Right lobe of liver (tissue), 4 donors: Measurements from ENCODE around the gene FGF11.

Source experiments
- POLR2A ChIP-seq: fragments of 450-650 bp; IDR thresholded peaks from one replicate; pipeline ENCODE4 v1.6.1; 2017; ENCODE audit warnings: antibody characterized with exemption, mild to moderate bottlenecking
- TF ChIP-seq, protein P1 (sequence below), 4 donors: fragments of 200-600 bp in 3 of 4; fragments of 450-650 bp in 1 of 4; IDR thresholded peaks; one replicate each; pipeline versions ENCODE4 v1.5.1 to v1.8.0; 2016 to 2022; ENCODE audit warnings: antibody characterized with exemption in 4 of 4, mild to moderate bottlenecking in 2 of 4
- donor health status: DM: no; HTN: no; CAD: no.
- donor health status: DM: no; HTN: no; CAD: no.
- donor health status: DM: no; HTN: yes; CAD: no.

DNA sequence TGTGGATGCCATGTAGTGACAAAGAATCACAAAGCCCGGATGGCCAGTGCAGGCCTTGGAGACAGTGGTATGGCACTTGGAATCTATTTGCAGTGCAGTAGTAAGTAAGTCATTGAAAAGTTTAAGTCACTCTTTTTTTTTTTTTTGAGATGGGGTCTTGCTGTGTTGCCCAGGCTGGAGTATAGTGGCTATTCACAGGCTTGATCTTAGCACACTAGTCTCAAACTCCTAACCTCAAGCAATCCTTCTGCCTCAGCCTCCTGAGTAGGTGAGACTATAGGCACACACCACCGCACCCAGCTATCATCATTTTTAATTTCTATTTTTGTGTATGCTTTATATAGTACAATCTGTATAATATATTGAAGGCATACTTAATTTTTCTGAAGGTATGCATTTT is 40.7 kb upstream of the FGF11 start:
- TF ChIP-seq, protein P1, sequence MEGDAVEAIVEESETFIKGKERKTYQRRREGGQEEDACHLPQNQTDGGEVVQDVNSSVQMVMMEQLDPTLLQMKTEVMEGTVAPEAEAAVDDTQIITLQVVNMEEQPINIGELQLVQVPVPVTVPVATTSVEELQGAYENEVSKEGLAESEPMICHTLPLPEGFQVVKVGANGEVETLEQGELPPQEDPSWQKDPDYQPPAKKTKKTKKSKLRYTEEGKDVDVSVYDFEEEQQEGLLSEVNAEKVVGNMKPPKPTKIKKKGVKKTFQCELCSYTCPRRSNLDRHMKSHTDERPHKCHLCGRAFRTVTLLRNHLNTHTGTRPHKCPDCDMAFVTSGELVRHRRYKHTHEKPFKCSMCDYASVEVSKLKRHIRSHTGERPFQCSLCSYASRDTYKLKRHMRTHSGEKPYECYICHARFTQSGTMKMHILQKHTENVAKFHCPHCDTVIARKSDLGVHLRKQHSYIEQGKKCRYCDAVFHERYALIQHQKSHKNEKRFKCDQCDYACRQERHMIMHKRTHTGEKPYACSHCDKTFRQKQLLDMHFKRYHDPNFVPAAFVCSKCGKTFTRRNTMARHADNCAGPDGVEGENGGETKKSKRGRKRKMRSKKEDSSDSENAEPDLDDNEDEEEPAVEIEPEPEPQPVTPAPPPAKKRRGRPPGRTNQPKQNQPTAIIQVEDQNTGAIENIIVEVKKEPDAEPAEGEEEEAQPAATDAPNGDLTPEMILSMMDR (IDR thresholded peaks at IDR 0.05) = no peak
- no peak for TF ChIP-seq POLR2A
